ENCODE data around the gene TMEM139. TPM values are rescaled to one million over a fixed set of nuclear protein-coding genes. Genes with fewer than 3 reads are reported as not detected.

TMEM139 gene
- total RNA-seq, 1 donor, result not detected

DNA sequence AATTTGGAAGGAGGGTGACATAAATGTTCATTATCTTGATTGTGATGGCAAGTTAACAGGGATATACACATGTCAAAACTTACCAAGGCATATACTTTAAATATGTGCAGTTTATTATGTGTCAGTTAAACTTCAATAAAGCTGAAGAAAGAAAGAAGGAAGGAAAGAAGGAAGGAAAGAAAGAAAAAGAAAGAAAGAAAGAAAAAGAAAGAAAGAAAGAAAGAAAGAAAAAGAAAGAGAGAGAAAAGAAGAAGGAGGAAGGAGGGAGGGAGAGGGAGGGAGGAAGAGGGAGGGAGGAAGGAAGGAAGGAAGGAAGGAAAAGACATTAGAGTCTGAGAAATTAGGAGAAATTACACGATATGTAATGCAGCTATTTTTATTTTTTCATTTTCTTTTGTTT, 37.4 kb upstream of the TMEM139 start:
- no peak overlapping the region for H3K4me3 ChIP-seq (ENCODE audit: low read depth, low read length)
- TF ChIP-seq, protein P1, sequence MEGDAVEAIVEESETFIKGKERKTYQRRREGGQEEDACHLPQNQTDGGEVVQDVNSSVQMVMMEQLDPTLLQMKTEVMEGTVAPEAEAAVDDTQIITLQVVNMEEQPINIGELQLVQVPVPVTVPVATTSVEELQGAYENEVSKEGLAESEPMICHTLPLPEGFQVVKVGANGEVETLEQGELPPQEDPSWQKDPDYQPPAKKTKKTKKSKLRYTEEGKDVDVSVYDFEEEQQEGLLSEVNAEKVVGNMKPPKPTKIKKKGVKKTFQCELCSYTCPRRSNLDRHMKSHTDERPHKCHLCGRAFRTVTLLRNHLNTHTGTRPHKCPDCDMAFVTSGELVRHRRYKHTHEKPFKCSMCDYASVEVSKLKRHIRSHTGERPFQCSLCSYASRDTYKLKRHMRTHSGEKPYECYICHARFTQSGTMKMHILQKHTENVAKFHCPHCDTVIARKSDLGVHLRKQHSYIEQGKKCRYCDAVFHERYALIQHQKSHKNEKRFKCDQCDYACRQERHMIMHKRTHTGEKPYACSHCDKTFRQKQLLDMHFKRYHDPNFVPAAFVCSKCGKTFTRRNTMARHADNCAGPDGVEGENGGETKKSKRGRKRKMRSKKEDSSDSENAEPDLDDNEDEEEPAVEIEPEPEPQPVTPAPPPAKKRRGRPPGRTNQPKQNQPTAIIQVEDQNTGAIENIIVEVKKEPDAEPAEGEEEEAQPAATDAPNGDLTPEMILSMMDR (IDR thresholded peaks at IDR 0.05; ENCODE audit: insufficient read depth, low read length), result no peak
- DNase-seq (ENCODE audit: low read depth), result no peak

DNA sequence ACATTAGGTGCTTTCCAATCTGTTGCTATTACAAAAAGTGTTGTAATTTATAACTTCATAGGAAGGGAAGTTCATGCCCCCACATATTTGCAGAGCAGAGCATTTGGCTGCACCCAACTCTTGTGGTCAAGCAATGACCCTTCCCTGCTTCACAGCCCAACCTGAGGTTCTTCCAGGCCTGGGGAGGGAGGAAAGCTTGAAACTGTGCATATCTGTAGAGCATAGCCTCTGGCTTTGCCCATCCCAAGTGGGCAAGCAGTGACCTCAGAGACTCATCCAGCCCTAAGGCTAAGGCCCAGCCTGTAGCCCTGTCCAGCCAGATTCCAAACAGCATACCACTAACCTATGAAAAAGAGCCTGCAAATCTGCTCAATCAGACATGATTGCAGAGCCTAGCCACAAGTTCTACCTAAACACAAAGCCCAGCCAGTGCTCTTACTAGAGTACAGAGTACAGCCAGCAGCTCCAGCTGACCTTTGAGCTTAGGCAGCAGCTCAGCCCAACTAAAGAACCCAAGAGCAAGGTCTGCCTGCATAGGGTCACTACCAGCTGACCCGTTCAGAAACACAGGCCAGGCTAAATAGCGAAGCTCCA, 35.9 kb upstream of the TMEM139 start:
- peak; percentile 38 for DNase-seq (ENCODE audit: low read depth)
- TF ChIP-seq, protein P1 (IDR thresholded peaks at IDR 0.05; ENCODE audit: insufficient read depth, low read length), result no peak
- no peak overlapping the region for H3K4me3 ChIP-seq (ENCODE audit: low read depth, low read length)

DNA sequence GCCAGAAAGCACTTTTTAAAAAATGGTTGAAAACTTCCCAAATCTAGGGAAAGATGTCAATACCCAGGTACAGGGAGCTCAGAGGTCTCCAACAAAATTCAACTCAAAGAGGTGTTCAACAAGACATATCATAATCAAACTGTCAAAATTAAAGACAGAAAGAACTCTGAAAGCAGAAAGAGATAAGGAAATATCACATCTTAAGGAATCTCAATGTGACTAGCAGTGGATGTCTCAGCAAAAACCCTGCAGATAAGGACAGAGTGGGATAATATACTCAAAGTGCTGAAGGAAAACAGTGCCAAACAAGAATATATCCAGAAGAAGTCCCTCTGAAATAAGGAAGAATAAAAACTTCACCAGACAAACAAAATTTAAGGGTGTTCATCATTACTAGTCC, 34.6 kb upstream of the TMEM139 start:
- TF ChIP-seq, protein P1 (IDR thresholded peaks at IDR 0.05; ENCODE audit: insufficient read depth, low read length), result no peak
- H3K4me3 ChIP-seq (ENCODE audit: low read depth, low read length), result no peak overlapping the region
- no peak for DNase-seq (ENCODE audit: low read depth)

DNA sequence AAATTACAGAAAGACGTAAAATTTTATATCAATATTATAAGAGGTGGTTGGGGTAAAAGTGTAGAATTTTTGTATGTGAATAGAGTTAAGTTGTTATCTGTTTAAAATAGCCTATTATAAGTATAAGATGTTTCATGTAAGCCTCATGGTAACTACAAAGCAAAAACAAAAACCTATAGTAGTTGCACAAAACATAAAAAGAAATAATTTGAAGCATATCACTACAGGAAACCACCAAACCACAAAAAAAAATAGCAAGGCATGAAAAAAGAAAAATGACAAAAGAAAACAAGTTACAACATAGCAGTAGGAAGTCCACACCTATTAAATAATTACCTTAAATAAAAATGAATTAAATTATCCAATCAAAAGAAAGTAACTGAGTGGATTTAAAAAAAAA, 33.9 kb upstream of the TMEM139 start:
- DNase-seq (ENCODE audit: low read depth), result no peak
- H3K4me3 ChIP-seq (ENCODE audit: low read depth, low read length), result no peak overlapping the region
- TF ChIP-seq, protein P1 (IDR thresholded peaks at IDR 0.05; ENCODE audit: insufficient read depth, low read length), result no peak

DNA sequence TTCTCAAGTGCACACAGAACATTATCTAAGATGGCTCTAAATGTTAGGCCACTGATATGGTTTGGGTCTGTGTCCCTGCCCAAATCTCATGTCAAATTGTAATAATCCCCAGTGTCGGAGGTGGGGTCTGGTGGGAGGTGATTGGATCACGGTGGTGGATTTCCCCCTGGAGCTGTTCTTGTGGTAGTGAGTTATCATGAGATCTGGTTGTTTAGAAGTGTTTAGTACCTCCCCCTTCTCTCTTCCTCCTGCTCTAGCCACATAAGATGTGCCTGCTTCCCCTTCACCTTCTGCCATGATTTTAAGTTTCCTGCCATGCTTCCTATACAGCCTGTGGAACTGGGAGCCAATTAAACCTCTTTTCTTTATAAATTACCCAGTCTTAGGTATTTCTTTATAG, 32.8 kb upstream of the TMEM139 start:
- no peak overlapping the region for H3K4me3 ChIP-seq (ENCODE audit: low read depth, low read length)
- no peak for DNase-seq (ENCODE audit: low read depth)
- TF ChIP-seq, protein P1 (IDR thresholded peaks at IDR 0.05; ENCODE audit: insufficient read depth, low read length), result no peak

DNA sequence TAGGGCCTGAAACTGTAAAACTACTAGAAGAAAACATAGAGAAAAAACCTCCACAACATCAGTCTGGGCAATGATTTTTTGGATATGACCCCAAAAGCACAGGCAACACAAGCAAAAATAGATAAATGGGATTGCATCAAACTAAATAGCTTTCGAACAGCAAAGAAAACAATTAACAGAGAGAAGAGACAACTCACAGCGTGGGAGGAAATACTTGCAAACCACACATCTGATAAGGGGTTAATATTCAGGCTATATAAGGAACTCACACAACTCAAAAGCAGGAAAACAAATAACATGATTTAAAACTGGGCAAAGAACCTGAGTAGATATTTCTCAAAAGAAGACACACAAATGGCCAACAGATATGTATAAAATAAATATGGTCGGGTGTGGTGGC, 29.2 kb upstream of the TMEM139 start:
- DNase-seq (ENCODE audit: low read depth), result no peak
- no peak overlapping the region for H3K4me3 ChIP-seq (ENCODE audit: low read depth, low read length)
- TF ChIP-seq, protein P1 (IDR thresholded peaks at IDR 0.05; ENCODE audit: insufficient read depth, low read length), result no peak

DNA sequence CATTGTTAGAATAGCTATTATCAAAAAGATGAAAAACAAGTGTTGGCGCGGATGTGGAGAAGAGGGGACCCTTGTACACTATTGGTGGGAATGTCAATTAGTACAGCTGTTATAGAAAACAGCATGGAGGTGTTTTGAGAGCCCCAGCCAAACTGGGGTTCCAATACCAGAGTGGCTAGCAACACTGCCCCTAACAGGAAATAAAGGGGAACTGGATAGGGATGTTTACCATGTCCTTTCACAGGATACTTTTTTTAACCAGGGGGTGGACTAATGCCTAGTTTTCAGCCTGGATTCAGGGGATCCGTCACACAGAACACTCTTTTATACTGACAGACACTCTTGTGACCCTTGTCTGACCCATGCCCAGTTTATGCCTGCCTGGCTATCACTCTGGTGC, 28.4 kb upstream of the TMEM139 start:
- no peak for DNase-seq (ENCODE audit: low read depth)
- TF ChIP-seq, protein P1 (IDR thresholded peaks at IDR 0.05; ENCODE audit: insufficient read depth, low read length), result peak; percentile 2
- no peak overlapping the region for H3K4me3 ChIP-seq (ENCODE audit: low read depth, low read length)

Data from fibroblast of the aortic adventitia (primary cell).